Measurements from ENCODE around the gene PRKD2.

Gene PRKD2

DNA sequence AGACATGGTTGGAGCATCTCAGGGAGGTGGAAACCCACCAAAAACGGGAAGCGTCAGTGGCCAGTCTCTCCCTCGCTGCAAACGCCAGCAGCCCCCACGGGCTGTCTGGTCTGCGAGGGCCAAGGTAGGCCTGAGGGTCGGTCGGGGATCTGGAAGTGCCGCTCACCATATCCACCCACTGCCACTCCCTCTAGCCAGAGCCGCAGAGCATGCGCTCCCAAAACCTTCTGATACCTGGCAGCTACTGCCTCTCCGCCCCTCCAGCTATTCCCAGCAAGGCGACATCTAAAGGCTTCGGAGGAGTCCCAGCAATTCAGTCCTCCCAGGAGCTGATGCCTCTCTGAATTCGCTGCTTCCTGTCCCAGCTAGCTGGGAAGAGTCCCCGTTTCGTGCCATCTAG, 24.5 kb upstream of the PRKD2 start:
- no peak for DNase-seq

DNA sequence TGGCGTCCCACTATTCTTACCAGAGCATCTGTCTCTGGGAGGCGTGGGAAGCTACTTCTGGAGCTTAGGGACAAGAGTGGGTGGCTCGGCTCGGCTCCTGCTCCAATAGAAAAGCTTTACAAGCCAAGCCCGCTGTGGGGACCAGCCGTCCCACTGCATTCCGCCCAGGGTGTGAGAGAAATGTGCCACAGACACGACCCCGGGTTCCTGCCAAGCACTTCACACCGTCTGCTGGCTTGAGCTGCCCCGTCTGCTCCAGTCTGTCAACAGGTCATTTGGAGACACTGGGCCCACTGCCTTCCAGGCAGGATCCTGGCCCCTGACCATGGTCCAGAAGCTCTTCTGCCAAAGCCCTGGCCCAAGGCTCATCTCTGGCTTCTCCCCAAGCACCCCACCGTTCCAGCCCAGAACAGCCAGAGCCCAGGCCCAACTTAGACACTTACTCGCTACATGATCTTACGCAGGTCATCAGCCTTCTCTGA, 22.4 kb upstream of the PRKD2 start:
- no peak for DNase-seq

DNA sequence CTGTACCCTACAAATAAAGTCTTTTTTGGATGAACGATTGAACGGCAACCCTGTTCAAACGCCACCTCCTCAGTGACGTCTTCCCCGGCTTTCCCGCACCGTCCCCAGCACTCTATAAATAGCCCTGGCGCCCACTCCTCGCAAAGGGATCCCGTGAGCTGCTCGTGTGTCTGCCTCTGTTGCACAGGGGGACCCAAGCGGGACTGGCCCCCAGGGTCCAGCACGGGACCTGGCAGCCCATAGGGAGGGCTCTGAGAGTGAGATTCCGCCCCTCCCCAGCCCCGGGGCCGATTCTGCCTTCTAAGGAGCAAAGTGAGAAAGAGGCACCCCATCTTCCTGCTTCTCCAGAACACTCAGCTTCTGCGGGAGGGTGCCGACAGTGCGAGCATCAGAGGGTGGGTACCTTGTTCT, 20.9 kb upstream of the PRKD2 start:
- DNase-seq, result no peak

DNA sequence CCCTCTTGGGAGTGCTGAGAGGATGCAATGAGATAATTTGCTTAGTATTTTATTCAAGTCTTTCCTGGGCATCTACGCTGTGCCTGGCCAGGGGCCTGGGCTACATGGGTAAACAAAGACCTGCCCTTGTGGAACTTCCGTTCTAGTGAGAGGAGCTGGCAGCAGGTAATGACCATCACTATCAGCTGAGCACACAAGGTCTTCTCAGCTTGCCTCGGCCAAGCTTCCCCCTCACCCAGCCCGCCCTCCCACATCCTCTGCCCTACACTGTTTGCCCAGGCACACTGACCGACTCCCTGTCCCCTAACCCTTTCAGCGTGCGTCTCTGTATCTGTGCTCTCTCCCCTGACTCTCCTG, 20.4 kb upstream of the PRKD2 start:
- no peak for DNase-seq

DNA sequence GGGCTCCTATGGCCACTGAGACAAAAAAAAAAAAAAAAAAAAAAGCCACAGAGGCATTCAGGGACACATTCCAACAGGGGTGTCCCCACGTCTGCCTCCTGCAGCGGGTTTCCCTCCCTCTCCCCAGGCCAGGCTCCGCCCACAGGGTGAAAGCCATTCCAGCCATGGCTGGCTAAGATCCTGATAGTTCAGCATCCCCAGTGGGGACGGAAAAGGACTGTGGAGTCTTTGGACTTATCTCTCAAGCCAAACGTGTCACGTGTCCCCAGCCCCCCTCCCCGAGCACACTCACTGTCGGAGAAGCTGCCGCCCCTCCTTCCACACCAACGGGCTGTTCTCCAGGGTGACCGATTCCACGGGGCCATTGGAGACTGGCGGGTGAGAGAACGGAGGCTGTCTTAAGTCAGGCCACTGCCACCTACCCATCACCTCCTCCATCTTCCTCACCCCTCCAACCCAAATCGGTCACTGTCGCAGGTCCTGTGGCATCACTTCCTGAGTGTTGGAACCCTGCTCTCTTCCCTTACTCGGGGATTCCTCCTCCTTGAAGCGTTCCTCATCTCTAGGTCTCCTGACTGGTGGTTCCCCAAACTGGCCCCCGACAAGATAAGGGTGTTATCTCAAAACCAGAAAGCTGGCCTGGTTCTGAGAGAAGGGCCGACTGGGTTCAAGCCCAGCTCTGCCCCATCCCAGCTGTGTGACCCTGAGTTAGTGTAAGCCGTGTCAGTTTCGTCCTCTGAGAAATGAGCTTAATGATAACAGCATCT, 19.8 kb upstream of the PRKD2 start:
- DNase-seq, result no peak

DNA sequence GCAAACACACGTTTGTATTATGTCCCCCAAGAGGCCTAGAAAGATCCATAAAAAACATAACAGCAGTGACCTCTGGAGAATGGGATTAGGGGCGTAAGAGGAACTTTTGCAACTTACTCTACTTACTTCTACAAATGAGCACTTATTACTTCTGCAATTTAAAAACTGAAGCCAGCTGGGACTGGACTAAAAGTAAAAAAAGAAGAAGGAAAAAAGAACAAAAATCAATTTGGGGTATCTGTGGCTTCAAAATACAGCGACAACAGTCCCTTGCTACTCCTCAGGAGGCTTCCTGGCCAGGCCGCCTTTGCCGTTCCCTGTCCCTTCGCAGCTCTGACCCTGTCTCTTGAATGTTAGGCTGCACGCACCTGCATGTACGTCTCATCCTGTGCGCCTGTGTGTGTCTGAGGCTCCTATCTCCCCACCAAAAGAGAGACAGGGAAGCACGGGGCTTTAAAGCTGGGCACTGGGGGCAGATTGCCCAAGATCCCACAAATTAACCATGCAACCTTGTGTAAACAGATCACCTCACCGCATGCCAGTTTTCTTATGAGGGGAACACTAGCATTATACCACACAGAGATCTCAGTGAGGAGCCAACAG, 16.9 kb upstream of the PRKD2 start:
- DNase-seq, result no peak

DNA sequence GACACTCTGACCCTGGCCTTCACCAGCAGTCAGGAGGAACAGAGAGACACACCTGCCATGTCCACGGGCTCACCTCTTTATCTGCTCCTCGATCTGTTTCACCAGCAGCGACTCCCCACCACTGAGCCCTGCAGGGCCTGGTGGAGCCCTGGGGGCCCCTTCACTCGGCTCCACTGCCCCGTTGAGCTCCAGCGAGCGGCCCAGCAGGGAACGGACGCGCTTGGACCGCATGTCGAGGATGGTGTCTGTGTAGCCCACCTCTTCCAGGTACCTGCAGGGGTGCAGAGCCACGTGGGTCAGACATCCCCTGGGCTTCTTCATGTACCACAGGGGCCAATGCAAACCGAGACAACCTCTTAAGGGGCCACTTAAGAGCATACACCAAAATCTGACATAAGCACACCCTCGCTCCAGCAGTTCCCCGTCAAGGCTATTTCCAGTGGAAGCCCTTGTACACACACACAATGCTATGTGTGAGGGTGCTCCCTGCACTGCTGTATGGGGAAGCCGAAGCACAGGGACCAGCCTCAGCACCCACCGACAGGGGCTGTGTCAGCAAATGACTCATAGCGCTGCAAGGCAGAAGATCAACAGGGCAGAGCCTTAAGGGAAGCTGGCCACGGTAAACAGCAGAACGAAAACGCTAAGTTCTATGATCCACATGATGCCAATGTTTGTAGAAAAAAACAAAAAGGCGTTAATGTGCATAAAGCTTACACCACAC, 16.2 kb upstream of the PRKD2 start:
- DNase-seq, result no peak

DNA sequence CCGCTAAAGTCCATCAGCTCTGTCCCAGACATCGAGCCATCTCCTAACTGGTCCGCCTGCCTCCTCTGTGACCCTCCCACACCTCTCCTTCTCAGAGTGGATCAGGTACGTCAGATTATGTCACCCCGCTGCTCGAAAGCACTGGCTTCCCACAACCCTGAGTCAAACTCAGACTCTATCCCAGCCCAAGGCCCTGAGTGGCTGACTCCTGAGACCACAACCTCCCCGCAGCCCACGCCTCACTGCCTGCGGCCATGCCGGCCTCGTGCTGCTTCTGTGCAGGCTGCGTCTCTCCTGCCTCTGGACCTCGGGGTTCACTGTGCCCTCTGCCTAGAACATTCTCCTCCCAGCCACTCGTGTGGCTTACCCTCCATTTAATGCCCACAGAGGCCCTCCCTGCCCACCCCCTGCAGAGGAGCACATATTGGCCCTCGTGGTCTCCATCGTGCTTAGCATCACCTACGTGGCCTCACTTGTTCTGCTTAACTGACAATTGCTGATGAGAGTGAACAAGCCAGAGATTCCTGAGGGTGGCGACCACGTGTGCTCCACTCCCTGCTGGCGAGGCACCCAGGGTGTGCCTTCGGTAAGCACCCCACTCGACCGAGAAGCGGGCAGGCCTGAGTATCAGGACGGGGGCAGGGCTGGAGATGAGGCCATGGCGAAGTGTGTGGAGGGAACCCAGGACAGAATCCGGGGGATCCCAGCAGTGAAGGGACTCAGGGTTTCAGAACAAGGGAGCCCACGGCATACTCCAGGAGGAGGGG, 15.4 kb upstream of the PRKD2 start:
- no peak for DNase-seq

DNA sequence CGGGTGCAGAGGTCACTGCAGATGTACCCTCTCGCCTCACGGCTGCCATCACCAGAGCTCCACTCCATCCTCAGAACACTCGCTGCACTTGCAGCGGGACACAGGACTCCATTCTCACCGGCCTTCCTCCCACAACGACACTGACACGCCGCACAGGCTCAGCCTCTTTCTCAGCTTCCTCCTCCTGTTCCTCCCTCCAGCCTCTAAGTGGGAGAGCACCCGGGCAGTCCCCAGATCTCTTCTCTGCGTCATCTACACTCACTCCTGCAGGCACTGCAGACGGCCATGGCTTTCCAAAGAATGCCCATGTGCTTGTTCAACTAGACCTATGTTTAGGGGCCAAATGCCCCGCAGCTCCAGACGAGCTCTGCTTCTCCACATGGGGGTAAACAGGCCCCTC, 14.7 kb upstream of the PRKD2 start:
- DNase-seq, result no peak

DNA sequence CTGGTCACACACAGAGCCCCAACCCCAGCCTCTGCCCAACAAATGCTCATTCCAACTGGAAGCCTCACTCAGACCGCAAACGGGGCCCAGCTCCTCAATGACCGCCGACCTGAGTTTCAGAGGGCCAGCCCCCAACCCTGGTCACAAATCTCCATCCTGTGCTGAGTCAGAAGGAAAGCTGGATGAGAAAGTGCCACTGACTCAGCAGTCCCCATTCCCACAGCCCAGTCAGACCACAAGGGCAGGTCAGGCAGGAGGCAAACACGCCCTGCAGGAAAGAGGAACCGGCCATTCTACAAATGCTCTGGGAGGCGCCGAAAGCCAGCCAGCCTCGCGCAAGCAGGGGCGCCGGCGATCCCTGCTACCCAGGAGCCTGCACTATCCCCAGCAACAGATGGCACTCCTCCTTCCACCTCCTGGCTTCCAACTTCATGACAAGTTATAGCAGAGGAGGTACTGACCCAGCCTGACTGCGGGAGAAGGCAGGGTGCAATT, 14.1 kb upstream of the PRKD2 start:
- peak; percentile 92 for DNase-seq

DNA sequence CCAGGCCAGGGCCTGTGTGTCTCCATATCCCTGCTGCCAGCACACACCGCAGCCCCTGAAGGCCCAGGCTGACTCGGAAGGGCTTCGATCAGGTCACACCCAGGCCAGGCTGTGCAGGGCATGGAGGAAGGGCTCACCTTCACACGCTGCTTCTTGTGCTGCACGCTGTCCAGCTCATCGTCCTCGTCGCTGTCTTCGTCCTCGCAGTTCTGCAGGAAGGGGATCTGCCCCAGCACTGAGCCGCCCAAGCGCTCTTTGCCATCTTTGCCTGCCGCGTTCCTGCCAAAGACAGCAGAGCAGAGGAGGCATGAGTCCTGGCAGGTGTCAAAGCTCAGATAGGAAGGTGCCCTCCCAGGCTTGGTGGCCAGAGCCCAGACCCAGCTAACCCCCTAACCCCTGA, 13.7 kb upstream of the PRKD2 start:
- no peak for DNase-seq

DNA sequence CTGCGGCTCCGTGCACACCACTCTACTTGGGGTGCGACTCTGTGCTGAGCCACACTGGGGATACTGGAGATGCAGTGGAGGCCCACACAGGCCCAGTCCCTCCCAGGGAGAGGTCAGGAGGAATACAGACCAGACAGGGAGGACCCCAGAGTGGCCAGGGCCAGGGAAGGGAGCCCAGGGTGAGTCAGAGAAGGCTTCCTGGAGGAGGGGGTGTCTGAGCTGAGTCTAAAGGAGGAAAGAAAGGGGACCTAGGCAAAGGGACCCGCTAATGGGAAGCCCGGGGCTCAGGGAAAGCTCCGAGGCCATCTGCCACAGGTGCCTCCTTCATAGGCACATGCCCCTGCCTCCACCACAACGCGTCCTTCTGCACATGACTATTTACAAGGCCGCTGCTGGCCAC, 13.3 kb upstream of the PRKD2 start:
- DNase-seq, result no peak

DNA sequence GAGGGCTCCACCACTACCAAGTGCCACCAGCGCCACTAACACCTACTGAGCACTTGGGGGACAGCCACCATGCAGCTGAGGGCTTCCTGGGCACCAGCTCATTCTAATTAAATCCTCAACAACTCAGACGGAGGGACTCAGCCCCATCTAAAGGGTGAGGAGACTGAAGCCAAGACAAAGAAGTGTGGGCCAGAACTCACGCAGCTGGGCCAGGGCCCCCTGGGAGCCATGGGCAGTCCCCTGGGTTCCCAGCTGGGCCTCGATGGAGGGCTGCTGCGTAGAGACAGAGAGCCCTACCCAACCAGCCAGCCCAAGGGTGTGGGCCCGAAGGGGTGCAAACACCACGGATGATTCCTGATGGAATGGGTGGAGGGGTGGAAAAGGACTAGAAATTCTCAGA, 12.8 kb upstream of the PRKD2 start:
- no peak for DNase-seq

DNA sequence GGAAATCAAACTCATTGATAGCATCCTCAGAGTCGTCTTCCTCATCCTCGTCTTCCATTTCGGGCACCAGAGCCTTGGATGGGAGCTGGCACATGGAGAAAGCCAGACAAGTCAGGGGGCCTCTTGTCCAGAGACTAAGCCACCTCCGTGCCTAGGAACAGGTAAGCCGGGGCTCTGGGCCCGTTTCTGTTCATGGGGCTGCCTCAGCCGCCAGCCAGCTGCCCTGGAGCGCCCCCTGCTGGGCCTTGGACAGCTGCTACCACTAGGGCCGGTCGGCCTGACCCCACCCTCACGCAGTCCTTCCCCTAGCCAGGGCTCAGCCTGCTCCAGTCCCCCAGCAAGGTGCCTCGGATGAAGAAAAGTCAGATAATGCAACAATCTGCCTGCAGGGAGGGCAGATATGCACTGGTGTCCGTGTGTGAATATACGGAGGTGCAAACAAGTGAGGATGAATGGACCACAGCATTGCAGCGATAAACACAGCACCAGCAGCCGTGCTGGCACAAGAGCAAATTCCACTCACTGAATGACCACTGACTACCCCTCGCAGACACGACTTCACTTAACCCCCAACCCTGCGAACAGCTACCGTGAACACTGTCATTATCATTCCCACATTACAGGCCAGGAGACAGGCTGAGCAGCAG, 11.9 kb upstream of the PRKD2 start:
- peak; percentile 84 for DNase-seq

DNA sequence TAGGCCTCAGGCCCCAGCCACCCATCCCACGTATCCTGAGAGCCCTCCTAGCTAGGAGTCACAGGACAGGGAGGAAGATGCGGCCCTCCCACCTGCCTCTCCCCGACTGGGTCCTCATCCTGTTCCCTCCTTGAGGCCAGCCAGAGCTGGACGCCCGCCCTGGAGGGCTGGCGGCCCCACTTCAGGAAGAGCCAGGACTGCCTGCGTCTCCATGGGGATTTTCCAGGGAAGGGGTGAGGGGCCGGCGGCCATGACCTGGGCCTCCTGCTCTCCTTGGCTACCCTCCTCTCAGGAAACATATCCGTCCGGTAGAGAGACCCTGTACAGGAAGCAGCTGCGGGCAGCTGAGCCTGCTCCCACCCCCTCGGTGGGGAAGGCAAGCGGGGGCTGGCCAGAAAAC, 11.3 kb upstream of the PRKD2 start:
- DNase-seq, result no peak

DNA sequence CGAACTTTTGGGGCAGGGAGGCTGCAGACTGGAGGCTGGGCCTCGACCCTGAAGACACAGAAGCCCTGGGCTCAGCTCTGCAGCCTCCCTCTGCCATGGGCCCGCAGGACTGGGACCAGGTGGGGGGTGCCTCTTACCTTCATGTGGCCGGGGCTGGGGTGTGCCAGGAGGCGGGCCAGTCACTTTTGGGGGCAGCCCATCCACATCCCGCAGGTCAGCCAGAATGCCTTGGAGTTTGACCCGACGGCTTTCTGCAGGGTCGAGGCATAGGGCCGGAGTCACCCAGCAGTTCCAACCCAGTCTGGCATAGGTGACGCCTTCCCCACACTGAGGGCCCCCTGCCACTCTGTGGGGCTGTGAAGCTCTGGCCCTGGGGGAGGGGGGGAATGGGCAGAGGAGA, 10.8 kb upstream of the PRKD2 start:
- no peak for DNase-seq

DNA sequence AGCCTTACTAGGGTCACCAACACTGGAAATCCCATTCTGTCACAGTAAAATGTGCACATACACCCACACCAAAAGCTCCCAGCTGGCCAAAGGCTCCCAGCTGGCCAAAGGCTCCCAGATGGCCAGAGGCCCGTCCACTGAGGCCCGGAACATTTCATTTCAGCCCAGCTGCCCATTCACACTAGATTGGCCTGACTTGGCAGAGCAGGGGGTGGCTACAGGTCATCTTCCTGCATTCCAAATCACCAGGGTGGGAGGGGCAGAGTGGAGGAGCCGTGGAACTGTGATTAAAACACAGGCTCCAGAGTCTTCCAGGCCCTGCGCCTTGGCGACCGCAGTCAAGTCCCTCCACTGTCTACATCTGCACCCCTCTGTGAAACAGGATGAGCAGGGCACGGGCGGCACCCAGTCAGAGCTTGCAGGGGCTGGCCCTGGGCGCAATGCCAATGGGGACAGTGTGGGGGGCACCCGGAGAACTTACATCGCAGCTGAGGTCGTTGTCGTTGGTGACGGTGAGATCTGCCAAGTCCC, 10.1 kb upstream of the PRKD2 start:
- DNase-seq, result no peak

DNA sequence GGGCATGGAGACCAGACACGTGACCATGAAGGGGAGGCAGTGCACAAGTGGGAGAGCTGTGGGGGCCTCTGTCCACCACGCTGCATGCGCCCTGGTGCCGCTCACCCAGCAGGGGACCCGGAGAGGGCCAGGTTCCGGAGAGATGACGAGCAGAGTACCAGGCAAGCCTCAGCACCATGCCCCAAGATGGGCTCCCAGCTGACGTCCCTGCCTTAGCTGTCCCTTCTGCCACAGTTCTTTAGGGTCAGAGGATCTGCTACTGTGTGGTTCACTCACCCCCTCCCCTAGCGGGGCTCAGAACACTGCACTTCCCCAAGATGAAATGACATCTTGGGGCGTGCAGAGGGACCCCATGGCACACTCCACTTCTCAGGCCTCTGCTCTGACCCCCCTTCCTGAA, 9.6 kb upstream of the PRKD2 start:
- DNase-seq, result no peak

DNA sequence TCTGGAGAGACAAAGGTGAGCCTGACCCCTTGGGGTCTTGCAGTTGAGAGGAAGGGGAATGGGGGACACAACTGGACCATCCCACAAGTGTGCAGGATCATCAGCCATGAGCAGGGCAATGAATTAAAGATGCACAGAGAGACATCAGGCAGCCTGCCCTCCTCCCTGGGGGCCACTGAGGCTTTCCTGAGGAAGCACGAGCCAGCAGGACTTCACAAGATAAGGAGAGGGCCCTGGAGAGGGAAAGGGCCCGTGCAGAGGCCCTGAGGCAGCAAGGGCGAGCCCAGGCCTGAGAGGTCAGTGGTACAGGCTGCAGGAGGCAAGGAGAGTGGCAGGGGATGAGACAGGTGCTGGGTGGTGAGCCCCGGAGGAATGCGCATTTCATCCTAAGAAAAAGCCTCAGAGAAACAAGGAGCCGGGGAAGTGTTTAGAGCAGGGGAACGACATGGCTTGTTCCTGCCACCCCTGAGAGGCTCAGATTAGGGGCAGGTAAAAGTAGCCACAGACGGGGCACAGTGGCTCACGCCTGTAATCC, 9.0 kb upstream of the PRKD2 start:
- DNase-seq, result no peak

DNA sequence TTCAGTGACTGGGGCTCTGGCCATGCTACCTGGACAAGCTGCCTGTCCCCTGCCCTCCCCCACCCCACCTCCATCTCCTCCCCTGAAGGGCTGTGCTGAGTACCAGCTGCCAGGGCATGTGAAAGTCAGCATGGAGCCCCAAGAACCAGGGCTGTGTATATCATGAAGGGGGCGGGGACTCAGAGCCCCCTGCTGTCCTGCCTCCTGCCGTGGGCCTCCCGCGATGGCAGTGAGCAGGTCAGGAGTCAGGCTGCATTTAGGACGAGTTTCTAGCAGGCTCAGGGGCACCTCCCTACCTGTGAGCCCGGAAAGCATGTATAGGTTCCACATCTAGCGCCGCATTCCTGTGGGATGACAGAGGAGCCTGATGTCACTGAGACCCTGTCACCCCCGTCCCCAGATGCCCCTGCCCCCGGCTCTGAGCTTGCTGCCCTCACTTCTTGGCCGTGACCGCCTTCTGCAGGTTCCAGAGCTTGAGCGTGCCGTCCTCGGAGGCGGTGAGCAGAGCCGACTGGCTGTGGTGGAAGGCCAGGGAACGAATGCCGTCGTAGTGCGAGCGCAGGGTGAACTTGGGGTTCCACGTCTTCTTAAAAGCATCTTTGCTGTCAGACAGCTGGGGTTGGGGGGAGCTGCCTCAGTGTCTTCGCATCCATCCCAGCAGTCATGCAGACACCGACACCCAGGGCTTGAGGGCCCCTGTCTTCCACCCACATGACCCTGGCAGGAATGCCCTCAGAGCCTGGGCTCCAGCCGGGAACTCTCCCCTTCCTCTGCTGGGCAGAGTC, 8.3 kb upstream of the PRKD2 start:
- DNase-seq, result no peak

DNA sequence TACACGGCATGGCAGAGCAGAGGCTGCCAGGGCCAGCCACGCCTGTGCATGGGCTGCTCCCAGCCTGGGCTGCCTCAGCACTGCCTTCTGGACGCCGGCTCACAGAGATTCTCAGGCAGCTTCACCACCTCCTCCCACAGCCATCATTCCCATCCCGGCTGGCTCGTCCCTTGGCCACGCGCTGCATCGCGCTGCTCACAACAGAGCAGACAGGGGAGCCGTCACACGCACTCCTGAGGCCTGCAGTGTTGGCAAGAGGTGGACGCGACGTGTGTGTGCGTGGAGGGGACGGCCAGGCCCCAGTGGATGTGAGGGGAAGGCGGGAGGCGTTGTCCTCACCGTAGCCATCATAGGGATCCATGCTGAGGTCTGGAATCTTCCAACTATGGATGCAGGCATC, 7.6 kb upstream of the PRKD2 start:
- DNase-seq, result no peak
